MM.1S (cell line): Measurements from ENCODE around the gene MAMLD1.
A peak's percentile ranks its signal among the peaks of the same experiment; 100 is the strongest.
"Not testable (repeated sequence)": the region's sequence is repeated elsewhere in the genome, so short reads cannot be mapped to it uniquely, and the experiment has no call there.

ENCODE experiments used
- DNase-seq: peaks from one replicate; pipeline ENCODE4 v3.0.0-alpha.2; 2015
- H2AFZ ChIP-seq: fragments of 300-600 bp; sonication (generic); 2 replicates; pipeline ENCODE4 v1.6.0; 2016; ENCODE audit warnings: antibody characterized with exemption, low read length
- H3F3A ChIP-seq: fragments of 300-600 bp; sonication (generic); 2 replicates; pipeline ENCODE4 v1.6.1; 2016; ENCODE audit warnings: mild to moderate bottlenecking, antibody characterized with exemption, low read length, moderate library complexity, mixed read lengths; ENCODE audit not compliant: insufficient read depth
- H3K27ac ChIP-seq: fragments of 300-600 bp; sonication (generic); 2 replicates; pipeline ENCODE4 v1.5.1; 2016; ENCODE audit warnings: mild to moderate bottlenecking, low read length
- H3K27me3 ChIP-seq: fragments of 300-600 bp; sonication (generic); replicated peaks from 2 replicates; pipeline ENCODE4 v1.6.0; 2016; ENCODE audit warnings: low read length; ENCODE audit not compliant: insufficient read depth
- H3K36me3 ChIP-seq: fragments of 300-600 bp; sonication (generic); replicated peaks from 2 replicates; pipeline ENCODE4 v1.6.1; 2016; ENCODE audit warnings: mild to moderate bottlenecking, low read length, mixed read lengths; ENCODE audit not compliant: insufficient read depth
- H3K4me1 ChIP-seq: fragments of 300-600 bp; sonication (generic); 2 replicates; pipeline ENCODE4 v1.6.1; 2016; ENCODE audit warnings: low read length, mixed read lengths
- H3K4me2 ChIP-seq: fragments of 300-600 bp; sonication (generic); 2 replicates; pipeline ENCODE4 v1.6.0; 2016; ENCODE audit warnings: low read depth, low read length
- H3K4me3 ChIP-seq: fragments of 300-600 bp; sonication (generic); 2 replicates; pipeline ENCODE4 v1.5.1; 2016; ENCODE audit warnings: low read length, mixed read lengths
- H3K79me2 ChIP-seq: fragments of 300-600 bp; sonication (generic); 2 replicates; pipeline ENCODE4 v1.6.1; 2016; ENCODE audit warnings: mixed run types, low read length, mixed read lengths
- H3K9ac ChIP-seq: fragments of 300-600 bp; sonication (generic); 2 replicates; pipeline ENCODE4 v1.6.1; 2016; ENCODE audit warnings: low read length, mixed read lengths
- H3K9me2 ChIP-seq: fragments of 300-600 bp; sonication (generic); replicated peaks from 2 replicates; pipeline ENCODE4 v1.6.1; 2016; ENCODE audit warnings: mild to moderate bottlenecking, low read length, mixed read lengths; ENCODE audit not compliant: insufficient read depth
- H3K9me3 ChIP-seq: fragments of 300-600 bp; sonication (generic); replicated peaks from 2 replicates; pipeline ENCODE4 v1.6.1; 2016; ENCODE audit warnings: mild to moderate bottlenecking, low read length, mixed read lengths; ENCODE audit not compliant: insufficient read depth
- H4K20me1 ChIP-seq: fragments of 300-600 bp; sonication (generic); 2 replicates; pipeline ENCODE4 v1.6.1; 2016; ENCODE audit warnings: mild to moderate bottlenecking, low read length, moderate library complexity, mixed read lengths; ENCODE audit not compliant: insufficient read depth
- EZH2 ChIP-seq: fragments of 300-600 bp; sonication (generic); optimal IDR thresholded peaks from 2 replicates; pipeline ENCODE3; 2017; ENCODE audit warnings: low read depth, mild to moderate bottlenecking, antibody characterized with exemption, low read length, mixed read lengths
- EZH2phosphoT487 ChIP-seq: fragments of 300-600 bp; sonication (generic); IDR thresholded peaks from 2 replicates; pipeline ENCODE4 v1.6.1; 2018; ENCODE audit warnings: antibody characterized with exemption, low read length
- TF ChIP-seq, protein P1 (sequence below): fragments of 300-600 bp; sonication (generic); IDR thresholded peaks from 2 replicates; pipeline ENCODE4 v1.5.1; 2016; ENCODE audit warnings: antibody characterized with exemption, low read length, mixed read lengths

Gene MAMLD1

DNA sequence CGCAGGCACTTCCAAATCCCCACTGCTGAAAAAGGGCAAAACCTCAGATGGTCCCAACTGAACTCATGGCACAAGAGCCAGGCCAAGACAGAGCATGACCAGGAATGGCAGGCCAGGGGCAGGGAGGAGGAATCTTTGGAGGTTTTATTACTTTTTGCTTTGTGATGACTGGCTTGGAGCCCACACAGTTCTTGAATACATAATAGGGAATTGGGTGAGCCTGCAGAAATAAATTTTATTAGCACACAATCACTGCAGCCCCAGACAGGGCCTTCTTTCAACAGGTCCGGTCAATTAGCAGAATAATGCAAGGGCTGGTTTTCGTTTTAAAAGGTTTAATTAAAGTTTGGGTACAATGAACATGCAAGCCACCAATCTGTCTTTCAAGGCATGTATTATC lies 23.4 kb upstream of the MAMLD1 start:
- Histone ChIP-seq H3K27me3 (no peaks in the 10 kb centered on the region), H3K9me2 (no peaks in the 10 kb centered on the region), H3K9me3 (no peaks in the 10 kb centered on the region), H3K4me3 (no peak overlapping the region), H4K20me1 (no peaks in the 10 kb centered on the region), H3F3A (no peaks in the 10 kb centered on the region), H3K36me3 (no peaks in the 10 kb centered on the region), H2AFZ (no peak overlapping the region), H3K9ac (no peak overlapping the region), H3K27ac (no peak overlapping the region), H3K4me2 (no peak overlapping the region), H3K79me2 (no peaks in the 10 kb centered on the region), H3K4me1 (no peaks in the 10 kb centered on the region)
- DNase-seq = no peak
- TF ChIP-seq, protein P1, sequence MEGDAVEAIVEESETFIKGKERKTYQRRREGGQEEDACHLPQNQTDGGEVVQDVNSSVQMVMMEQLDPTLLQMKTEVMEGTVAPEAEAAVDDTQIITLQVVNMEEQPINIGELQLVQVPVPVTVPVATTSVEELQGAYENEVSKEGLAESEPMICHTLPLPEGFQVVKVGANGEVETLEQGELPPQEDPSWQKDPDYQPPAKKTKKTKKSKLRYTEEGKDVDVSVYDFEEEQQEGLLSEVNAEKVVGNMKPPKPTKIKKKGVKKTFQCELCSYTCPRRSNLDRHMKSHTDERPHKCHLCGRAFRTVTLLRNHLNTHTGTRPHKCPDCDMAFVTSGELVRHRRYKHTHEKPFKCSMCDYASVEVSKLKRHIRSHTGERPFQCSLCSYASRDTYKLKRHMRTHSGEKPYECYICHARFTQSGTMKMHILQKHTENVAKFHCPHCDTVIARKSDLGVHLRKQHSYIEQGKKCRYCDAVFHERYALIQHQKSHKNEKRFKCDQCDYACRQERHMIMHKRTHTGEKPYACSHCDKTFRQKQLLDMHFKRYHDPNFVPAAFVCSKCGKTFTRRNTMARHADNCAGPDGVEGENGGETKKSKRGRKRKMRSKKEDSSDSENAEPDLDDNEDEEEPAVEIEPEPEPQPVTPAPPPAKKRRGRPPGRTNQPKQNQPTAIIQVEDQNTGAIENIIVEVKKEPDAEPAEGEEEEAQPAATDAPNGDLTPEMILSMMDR = no peak
- TF ChIP-seq EZH2 (no peak), EZH2phosphoT487 (no peak)

DNA sequence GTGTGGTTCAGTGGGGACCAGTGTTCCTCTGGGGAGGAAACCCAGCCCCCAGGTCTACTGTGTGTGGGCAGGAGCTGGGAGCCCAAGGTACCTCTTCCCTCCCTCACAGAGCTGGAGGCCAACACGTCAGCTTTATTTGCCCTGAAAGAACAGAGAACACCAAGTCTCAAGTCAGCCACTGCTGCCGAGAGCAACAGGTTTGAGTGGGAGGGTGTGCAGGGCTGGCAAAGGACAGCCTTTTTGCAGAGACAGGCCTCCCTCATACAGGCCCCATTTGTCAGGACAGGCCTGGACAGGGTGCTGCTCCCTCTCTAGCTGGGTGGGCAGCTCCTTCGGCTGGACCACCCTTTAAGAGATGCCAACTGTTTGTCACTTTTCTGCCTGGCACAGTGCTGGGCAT lies 22.8 kb upstream of the MAMLD1 start:
- H3K79me2 ChIP-seq, H3K27me3 ChIP-seq, H3K4me3 ChIP-seq, H3K27ac ChIP-seq, H3K4me2 ChIP-seq, DNase-seq, H3K9me3 ChIP-seq, H2AFZ ChIP-seq, H3K4me1 ChIP-seq, H3K9me2 ChIP-seq, H3K9ac ChIP-seq, H4K20me1 ChIP-seq, H3F3A ChIP-seq, H3K36me3 ChIP-seq: not testable (repeated sequence)

DNA sequence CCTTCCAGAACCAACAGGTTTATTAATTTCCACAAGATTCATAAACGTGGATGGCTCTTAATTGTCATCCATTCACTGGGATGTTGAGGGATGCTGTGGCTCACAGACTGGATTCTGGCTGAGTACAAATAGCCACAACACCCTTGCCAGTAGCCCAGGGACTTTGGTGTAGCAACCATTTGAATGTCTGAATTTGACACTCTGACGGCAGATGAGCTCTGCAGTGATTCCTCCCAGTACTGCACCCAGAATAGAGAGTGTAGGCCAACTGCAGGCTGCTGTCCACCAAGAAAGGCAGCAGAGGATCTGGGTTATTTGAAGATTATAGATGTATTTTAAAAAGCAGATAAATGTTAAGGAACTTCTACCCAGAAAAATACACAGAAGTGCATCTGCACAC lies 15.6 kb upstream of the MAMLD1 start:
- Histone ChIP-seq H3K9ac (no peak overlapping the region), H3K27me3 (no peaks in the 10 kb centered on the region), H3F3A (no peaks in the 10 kb centered on the region), H3K4me3 (no peak overlapping the region), H3K4me1 (no peaks in the 10 kb centered on the region), H3K4me2 (no peak overlapping the region), H3K36me3 (no peaks in the 10 kb centered on the region), H3K27ac (no peak overlapping the region), H2AFZ (no peak overlapping the region), H4K20me1 (no peaks in the 10 kb centered on the region), H3K9me2 (no peaks in the 10 kb centered on the region), H3K9me3 (no peaks in the 10 kb centered on the region), H3K79me2 (no peaks in the 10 kb centered on the region)
- TF ChIP-seq, protein P1 = no peak
- DNase-seq = no peak

DNA sequence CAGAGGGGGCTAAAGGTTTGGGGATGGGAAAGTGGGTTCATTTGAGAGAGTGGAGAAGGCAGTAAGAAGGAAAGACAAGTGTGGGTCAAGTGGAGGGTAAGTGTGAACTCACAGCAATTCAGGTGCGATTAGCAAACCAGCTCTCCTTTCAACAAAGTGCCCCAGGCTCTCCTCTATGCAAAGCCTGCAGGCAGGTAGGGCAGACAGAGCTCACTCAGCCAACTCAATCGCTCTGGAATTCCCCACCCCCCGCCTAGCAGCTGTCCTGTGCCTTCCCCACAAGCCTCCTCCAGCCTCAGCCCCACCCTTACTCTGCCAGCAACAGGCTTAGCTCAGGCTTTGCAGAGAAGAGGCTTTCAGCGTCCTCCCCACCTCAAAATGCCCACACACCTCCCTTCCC lies 14.8 kb upstream of the MAMLD1 start:
- Histone ChIP-seq H3K4me1 (no peaks in the 10 kb centered on the region), H3K4me2 (no peak overlapping the region), H3K27ac (no peak overlapping the region), H2AFZ (no peak overlapping the region), H3K36me3 (no peaks in the 10 kb centered on the region), H3K9me2 (no peaks in the 10 kb centered on the region), H3K79me2 (no peaks in the 10 kb centered on the region), H3F3A (no peaks in the 10 kb centered on the region), H3K4me3 (no peak overlapping the region), H3K27me3 (no peaks in the 10 kb centered on the region), H4K20me1 (no peaks in the 10 kb centered on the region), H3K9me3 (no peaks in the 10 kb centered on the region), H3K9ac (no peak overlapping the region)
- TF ChIP-seq, protein P1 = no peak
- no peak for TF ChIP-seq EZH2phosphoT487
- no peak for TF ChIP-seq EZH2
- peak; percentile 62 for DNase-seq
